Ascending aorta (tissue), 2 donors: ENCODE measurements around the gene OSBPL3. TPM values are rescaled to one million over a fixed set of nuclear protein-coding genes. Genes with fewer than 3 reads are reported as not detected.

Experiments used
- DNase-seq, 2 donors: peaks; one replicate each; pipeline ENCODE4 v3.0.0-alpha.2; 2019; ENCODE audit warnings: low spot score in 2 of 2
- H3K27ac ChIP-seq, 2 donors: fragments of 200-600 bp; sonication (generic); one replicate each; pipeline ENCODE4 v1.5.1; 2016 to 2017; ENCODE audit warnings: mild to moderate bottlenecking in 1 of 2
- H3K27me3 ChIP-seq: fragments of 200-600 bp; sonication (generic); one replicate; pipeline ENCODE4 v1.5.1; 2017
- H3K36me3 ChIP-seq, 2 donors: fragments of 200-600 bp; sonication (generic); one replicate each; pipeline ENCODE4 v1.5.1; 2016
- H3K4me1 ChIP-seq, 2 donors: fragments of 200-600 bp; sonication (generic); one replicate each; pipeline ENCODE4 v1.5.1; 2016 to 2017; ENCODE audit warnings: mild to moderate bottlenecking in 1 of 2
- H3K4me3 ChIP-seq, 2 donors: fragments of 200-600 bp; sonication (generic); one replicate each; pipeline ENCODE4 v1.5.1; 2016 to 2017; ENCODE audit warnings: mild to moderate bottlenecking in 1 of 2
- H3K9me3 ChIP-seq, 2 donors: fragments of 200-600 bp; sonication (generic); one replicate each; pipeline ENCODE4 v1.5.1; 2016
- intact Hi-C: fragments of 100-400 bp; cut with DNase I; formaldehyde crosslinking; loops from one replicate; pipeline ENCODE4 v1.15.1; 2023
- total RNA-seq: library from RNA; depleted of rRNA; stranded (reverse); fragments of >200 nt; gene quantifications from one replicate; pipeline ENCODE4 v1.1.0, GENCODE V29; 2016
- TF ChIP-seq, protein P1 (sequence below), 3 experiments: fragments of 200-600 bp in 2 of 3; fragments of 450-650 bp in 1 of 3; sonication (generic) in 2 of 3; IDR thresholded peaks; one replicate each; pipeline ENCODE4 v1.5.1; 2016 to 2019; ENCODE audit warnings: antibody characterized with exemption in 3 of 3, mild to moderate bottlenecking in 1 of 3, moderate library complexity in 1 of 3

OSBPL3 gene
- total RNA-seq, 1 donor from 2014 or later: 0.96 TPM

DNA sequence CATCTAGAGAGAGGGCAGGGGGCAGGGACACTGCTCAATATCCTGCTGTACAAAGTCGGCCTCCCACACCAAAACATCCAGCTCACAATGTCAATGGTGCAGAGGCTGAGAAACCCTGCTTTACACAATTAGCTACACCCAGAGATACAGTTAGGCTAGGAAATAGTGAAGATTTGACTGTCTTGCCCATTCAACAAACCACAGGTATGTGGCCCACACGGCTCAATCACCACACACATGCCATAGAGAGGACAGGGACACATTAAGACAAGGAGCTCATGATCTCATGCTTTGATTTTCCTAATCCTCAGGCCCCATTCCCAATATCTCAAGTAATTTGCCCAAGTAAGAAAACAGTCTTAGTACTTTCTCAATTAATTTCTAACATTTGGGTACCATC lies 110.4 kb downstream of the OSBPL3 start:
- H3K27me3 ChIP-seq: no peaks in the 10 kb centered on the region
- H3K9me3 ChIP-seq: no peaks in the 10 kb centered on the region
- H3K36me3 ChIP-seq: no peaks in the 10 kb centered on the region
- intact Hi-C loops: no loop called here
- TF ChIP-seq, protein P1, sequence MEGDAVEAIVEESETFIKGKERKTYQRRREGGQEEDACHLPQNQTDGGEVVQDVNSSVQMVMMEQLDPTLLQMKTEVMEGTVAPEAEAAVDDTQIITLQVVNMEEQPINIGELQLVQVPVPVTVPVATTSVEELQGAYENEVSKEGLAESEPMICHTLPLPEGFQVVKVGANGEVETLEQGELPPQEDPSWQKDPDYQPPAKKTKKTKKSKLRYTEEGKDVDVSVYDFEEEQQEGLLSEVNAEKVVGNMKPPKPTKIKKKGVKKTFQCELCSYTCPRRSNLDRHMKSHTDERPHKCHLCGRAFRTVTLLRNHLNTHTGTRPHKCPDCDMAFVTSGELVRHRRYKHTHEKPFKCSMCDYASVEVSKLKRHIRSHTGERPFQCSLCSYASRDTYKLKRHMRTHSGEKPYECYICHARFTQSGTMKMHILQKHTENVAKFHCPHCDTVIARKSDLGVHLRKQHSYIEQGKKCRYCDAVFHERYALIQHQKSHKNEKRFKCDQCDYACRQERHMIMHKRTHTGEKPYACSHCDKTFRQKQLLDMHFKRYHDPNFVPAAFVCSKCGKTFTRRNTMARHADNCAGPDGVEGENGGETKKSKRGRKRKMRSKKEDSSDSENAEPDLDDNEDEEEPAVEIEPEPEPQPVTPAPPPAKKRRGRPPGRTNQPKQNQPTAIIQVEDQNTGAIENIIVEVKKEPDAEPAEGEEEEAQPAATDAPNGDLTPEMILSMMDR (IDR thresholded peaks at IDR 0.05): no peak
- H3K4me3 ChIP-seq: no peak overlapping the region
- no peak for DNase-seq
- no peak overlapping the region for H3K27ac ChIP-seq
- no peaks in the 10 kb centered on the region for H3K4me1 ChIP-seq

DNA sequence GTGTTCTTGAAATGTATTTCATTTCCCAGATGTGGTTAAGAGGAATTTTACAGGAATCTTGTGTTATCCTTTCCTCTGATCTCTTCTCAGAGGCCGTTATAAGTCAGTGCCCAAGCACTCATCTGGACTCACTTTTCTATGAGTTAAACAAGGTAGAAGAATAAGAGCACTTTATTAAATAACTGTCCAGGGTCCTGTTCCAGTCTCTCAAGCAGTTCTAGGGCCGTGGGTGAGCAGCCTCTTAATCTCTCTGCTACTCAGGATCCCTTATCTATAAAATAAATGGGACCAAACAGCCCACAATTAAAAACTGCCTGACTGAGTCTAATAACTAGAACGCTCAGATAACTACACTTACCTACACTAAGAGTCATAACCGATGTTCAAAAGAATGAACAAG lies 111.2 kb downstream of the OSBPL3 start:
- H3K4me1 ChIP-seq: no peaks in the 10 kb centered on the region
- no peak overlapping the region for H3K4me3 ChIP-seq
- intact Hi-C loops: no loop called here
- TF ChIP-seq, protein P1 (IDR thresholded peaks at IDR 0.05): no peak
- H3K36me3 ChIP-seq: no peaks in the 10 kb centered on the region
- H3K9me3 ChIP-seq: no peaks in the 10 kb centered on the region
- H3K27ac ChIP-seq: no peak overlapping the region
- no peaks in the 10 kb centered on the region for H3K27me3 ChIP-seq
- no peak for DNase-seq

DNA sequence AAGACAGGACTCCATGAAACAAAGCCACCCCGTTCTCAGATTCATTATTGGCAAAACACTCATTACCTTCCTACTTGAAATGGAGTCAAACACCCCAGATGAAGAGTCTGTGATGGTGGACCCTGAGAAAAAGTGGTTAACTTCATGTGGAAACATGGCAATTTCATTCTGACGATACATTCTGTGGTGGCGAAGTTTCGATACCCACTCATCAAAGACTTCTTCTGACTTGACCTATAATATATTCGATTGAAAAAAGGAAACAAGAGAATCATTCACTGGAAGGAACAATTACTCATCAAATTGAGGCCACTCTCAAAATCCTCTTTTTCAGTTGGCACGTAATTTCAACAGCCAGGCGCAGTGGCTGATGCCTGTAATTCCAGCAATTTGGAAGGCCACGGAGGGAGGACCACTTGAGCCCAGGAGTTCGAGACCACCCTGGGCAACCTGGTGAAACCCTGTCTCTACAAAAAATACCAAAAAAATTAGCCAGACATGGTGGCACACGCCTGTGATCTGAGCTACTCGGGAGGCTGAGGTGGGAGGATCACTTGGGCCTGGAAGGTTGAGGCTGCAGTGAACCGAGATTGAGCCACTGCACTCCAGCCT lies 113.9 kb downstream of the OSBPL3 start:
- H3K27ac ChIP-seq: no peak overlapping the region
- intact Hi-C loops: no loop called here
- no peaks in the 10 kb centered on the region for H3K36me3 ChIP-seq
- H3K9me3 ChIP-seq: no peaks in the 10 kb centered on the region
- TF ChIP-seq, protein P1 (IDR thresholded peaks at IDR 0.05): no peak
- no peaks in the 10 kb centered on the region for H3K4me1 ChIP-seq
- no peaks in the 10 kb centered on the region for H3K27me3 ChIP-seq
- no peak overlapping the region for H3K4me3 ChIP-seq
- no peak for DNase-seq

DNA sequence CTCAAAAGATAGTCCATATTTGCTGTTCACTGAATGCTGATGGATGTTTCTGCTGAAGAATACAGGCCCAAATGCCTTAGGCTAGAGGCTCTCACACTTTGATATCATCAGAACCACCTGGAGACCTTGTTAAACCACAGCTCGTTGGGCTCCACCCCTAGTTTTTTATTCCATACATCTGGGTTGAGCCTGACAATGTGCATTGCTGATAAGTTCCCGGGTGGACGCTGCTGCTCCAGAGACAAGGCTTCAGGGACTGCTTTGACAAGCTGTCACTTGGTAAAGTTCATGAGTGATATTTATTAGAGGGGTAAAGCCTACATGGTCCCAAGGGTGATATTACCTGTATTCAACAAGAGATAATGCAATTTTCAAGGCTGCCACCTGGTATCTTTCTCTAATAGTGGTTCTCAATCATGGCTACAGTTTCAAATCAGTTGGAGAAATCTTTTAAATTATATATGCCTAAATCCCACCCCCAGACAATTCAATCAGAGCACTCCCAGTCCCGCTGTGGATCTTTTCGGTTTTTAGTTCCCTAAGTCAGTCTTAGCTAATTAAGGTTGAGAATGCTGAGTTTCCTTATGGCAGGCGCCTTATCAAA lies 115.7 kb downstream of the OSBPL3 start:
- DNase-seq: no peak
- no peaks in the 10 kb centered on the region for H3K27me3 ChIP-seq
- no peak overlapping the region for H3K4me3 ChIP-seq
- H3K9me3 ChIP-seq: no peaks in the 10 kb centered on the region
- H3K4me1 ChIP-seq: no peaks in the 10 kb centered on the region
- TF ChIP-seq, protein P1 (IDR thresholded peaks at IDR 0.05): no peak
- intact Hi-C loops: no loop called here
- H3K36me3 ChIP-seq: no peaks in the 10 kb centered on the region
- H3K27ac ChIP-seq: no peak overlapping the region

DNA sequence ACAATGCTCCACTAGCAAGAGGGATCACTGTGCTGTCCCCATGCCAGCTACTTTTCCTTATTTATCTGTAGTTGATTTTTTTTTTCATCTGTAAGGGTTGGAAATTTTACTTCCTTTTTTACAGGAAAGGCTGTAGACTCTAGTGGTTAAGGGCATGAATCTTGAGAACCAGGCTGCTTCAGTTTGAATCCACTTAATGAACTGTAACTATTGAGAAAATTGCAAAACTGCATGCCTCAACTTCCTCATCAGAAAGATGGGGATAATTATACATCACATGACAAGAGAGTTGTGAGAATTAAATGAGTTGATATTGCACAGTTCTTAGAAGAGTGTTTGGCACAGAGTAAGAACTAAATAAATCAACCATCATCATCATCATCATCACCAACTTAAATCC lies 116.4 kb downstream of the OSBPL3 start:
- Histone ChIP-seq H3K27ac (no peak overlapping the region), H3K4me1 (no peaks in the 10 kb centered on the region), H3K27me3 (no peaks in the 10 kb centered on the region), H3K9me3 (no peaks in the 10 kb centered on the region), H3K4me3 (no peak overlapping the region), H3K36me3 (no peaks in the 10 kb centered on the region)
- TF ChIP-seq, protein P1 (IDR thresholded peaks at IDR 0.05): no peak
- DNase-seq: no peak
- intact Hi-C loops: no loop called here
